Subcutaneous adipose tissue (tissue), 4 donors: ENCODE measurements around the gene CPM. TPM values are rescaled to one million over a fixed set of nuclear protein-coding genes. Genes with fewer than 3 reads are reported as not detected.

Experiments used
- CTCF ChIP-seq: fragments of 450-650 bp; IDR thresholded peaks from one replicate; pipeline ENCODE4 v1.5.1; 2016; ENCODE audit warnings: low read depth, mild to moderate bottlenecking, control low read depth, antibody characterized with exemption, moderate library complexity
- total RNA-seq, 4 donors: library from RNA; depleted of rRNA; stranded (reverse); fragments of >200 nt; gene quantifications; one replicate each; pipeline ENCODE4 v1.1.0, GENCODE V29; 2016

CPM gene
- total RNA-seq, 4 donors from 2014 or later: 886 to 1,559 (median 1,151) TPM

DNA sequence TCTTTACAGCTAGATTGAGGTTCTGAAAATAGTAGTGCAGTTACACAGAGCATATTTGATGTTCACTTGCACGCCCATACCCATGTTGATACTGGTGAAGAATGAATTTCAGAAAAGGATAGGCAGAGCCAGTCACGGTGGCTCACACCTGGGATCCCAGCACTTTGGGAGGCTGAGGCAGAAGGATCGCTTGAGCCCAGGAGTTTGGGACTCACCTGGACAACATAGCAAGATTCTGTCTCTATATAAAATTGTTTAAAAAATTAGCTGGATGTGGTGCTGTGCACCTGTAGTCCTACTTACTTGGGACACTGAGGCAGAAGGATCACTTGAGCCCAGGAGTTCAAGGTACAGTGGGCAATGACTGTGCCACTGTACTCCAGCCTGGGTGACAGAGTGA, 68.4 kb downstream of the CPM start:
- no peak for TF ChIP-seq CTCF

GRCh38 chr12:68863109-68863770, 69.7 kb downstream of the CPM start:
- TF ChIP-seq CTCF: no peak

DNA sequence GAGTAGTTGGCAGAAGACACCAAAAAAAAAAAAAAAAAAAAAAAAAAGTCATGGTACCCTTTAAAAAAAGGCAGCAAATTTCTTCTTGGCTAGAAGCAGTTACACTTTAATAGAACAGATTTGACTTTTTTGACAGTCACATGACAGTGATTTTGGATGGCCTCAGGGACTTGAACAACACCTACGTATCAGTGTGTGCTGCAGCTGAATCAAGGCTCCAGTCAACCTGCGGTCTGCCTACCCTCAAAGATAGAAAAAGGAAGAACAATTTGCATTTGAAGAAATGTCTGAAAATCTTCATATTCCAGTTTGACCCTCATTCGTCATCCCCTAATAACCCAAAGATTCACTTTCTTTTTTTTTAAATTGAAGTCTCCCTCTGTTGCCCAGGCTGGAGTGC, 71.1 kb downstream of the CPM start:
- no peak for TF ChIP-seq CTCF

GRCh38 chr12:68856510-68856909, 76.5 kb downstream of the CPM start:
- no peak for TF ChIP-seq CTCF

DNA sequence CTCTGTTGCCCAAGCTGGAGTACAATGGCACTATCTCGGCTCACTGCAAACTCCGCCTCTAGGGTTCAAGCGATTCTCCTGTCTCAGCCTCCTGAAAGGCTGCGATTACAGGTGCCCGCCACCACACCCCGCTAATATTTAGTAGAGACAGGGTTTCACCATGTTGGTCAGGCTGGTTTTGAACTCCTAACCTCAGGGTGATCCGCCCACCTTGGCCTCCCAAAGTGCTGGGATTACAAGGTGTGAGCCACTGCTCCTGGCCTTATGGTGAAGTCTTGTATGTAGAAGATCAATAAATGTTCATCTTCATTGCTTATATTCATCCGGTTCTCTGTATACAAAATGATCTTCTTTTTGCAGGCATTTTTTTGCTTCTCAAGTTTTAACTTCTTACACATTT, 77.2 kb downstream of the CPM start:
- TF ChIP-seq CTCF: no peak

GRCh38 chr12:68855111-68855510, 77.9 kb downstream of the CPM start:
- TF ChIP-seq CTCF: no peak

- TF ChIP-seq CTCF: no peak
Observed at GRCh38 chr12:68854554-68854953, 78.4 kb downstream of the CPM start.
